PC-3 (cell line): ENCODE results near the gene PCGF2. TPM values are rescaled to one million over a fixed set of nuclear protein-coding genes. Genes with fewer than 3 reads are reported as not detected.
"Not testable (repeated sequence)": the region's sequence is repeated elsewhere in the genome, so short reads cannot be mapped to it uniquely, and the experiment has no call there.

ENCODE experiments used
- ATAC-seq: fragments of 200-7000 bp; cut with Tn5 transposase; 2 replicates; pipeline ENCODE4 v1.9.1; 2020; ENCODE audit warnings: mild to moderate bottlenecking, moderate library complexity
- BruUV-seq: library from RNA; stranded (reverse); fragments of 400-500 nt; replicated peaks from 2 replicates; lab custom pipeline; 2021; lab: Mats Ljungman, UMichigan
- CTCF ChIA-PET: fragments of 300-600 bp; sonication (Branson Sonifier 250); formaldehyde crosslinking; loops from one replicate; lab custom pipeline; 2022; ENCODE audit warnings: antibody characterized with exemption; lab: Charles Lee
- POLR2A ChIA-PET: fragments of 300-600 bp; sonication (Branson Sonifier 250); formaldehyde crosslinking; loops from one replicate; lab custom pipeline; 2022; ENCODE audit warnings: antibody characterized with exemption; ENCODE audit not compliant: unreplicated experiment; lab: Charles Lee
- DNase-seq: peaks from one replicate; pipeline ENCODE4 v3.0.0-alpha.2; 2015
- H2AFZ ChIP-seq: fragments of 300-600 bp; sonication (generic); 2 replicates; pipeline ENCODE4 v1.6.0; 2016; ENCODE audit warnings: antibody characterized with exemption, low read length
- H3F3A ChIP-seq: fragments of 300-600 bp; sonication (generic); one replicate; pipeline ENCODE4 v1.6.0; 2017; ENCODE audit warnings: antibody characterized with exemption, low read length, control low read depth, mild to moderate bottlenecking; ENCODE audit not compliant: unreplicated experiment
- H3K27ac ChIP-seq: fragments of 300-600 bp; sonication (generic); 2 replicates; pipeline ENCODE4 v1.5.1; 2016; ENCODE audit warnings: mild to moderate bottlenecking, low read length
- H3K27me3 ChIP-seq: fragments of 300-600 bp; sonication (generic); 2 replicates; pipeline ENCODE4 v1.6.1; 2016; ENCODE audit warnings: low read length, mixed read lengths
- H3K36me3 ChIP-seq: fragments of 300-600 bp; sonication (generic); 2 replicates; pipeline ENCODE4 v1.6.1; 2016; ENCODE audit warnings: low read depth, mixed run types, low read length, mixed read lengths
- H3K4me1 ChIP-seq: fragments of 300-600 bp; sonication (generic); 2 replicates; pipeline ENCODE4 v1.5.1; 2016; ENCODE audit warnings: low read length; ENCODE audit not compliant: insufficient read depth
- H3K4me2 ChIP-seq: fragments of 300-600 bp; sonication (generic); 2 replicates; pipeline ENCODE4 v1.6.0; 2016; ENCODE audit warnings: low read length
- H3K4me3 ChIP-seq: fragments of 300-600 bp; sonication (generic); 2 replicates; pipeline ENCODE4 v1.5.1; 2016; ENCODE audit warnings: mild to moderate bottlenecking, low read length, mixed read lengths
- H3K79me2 ChIP-seq: fragments of 300-600 bp; sonication (generic); 2 replicates; pipeline ENCODE4 v1.6.1; 2017; ENCODE audit warnings: low read length, mixed read lengths
- H3K9ac ChIP-seq: fragments of 300-600 bp; sonication (generic); 2 replicates; pipeline ENCODE4 v1.6.0; 2016; ENCODE audit warnings: mild to moderate bottlenecking, low read length
- H3K9me2 ChIP-seq: fragments of 300-600 bp; sonication (generic); replicated peaks from 2 replicates; pipeline ENCODE4 v1.6.1; 2016; ENCODE audit warnings: mixed run types, low read length, mixed read lengths
- H3K9me3 ChIP-seq: fragments of 300-600 bp; sonication (generic); 2 replicates; pipeline ENCODE4 v1.6.1; 2016; ENCODE audit warnings: low read length, mixed read lengths
- H4K20me1 ChIP-seq: fragments of 300-600 bp; sonication (generic); 2 replicates; pipeline ENCODE4 v1.6.1; 2016; ENCODE audit warnings: low read length, mixed read lengths
- EZH2 ChIP-seq: fragments of 300-600 bp; sonication (generic); IDR thresholded peaks from one replicate; pipeline ENCODE4 v1.6.1; 2017; ENCODE audit warnings: antibody characterized with exemption, mild to moderate bottlenecking, low read length; ENCODE audit not compliant: unreplicated experiment
- EZH2phosphoT487 ChIP-seq: fragments of 300-600 bp; sonication (generic); IDR thresholded peaks from 2 replicates; pipeline ENCODE4 v1.6.1; 2018; ENCODE audit warnings: mild to moderate bottlenecking, antibody characterized with exemption, low read length, borderline replicate concordance
- intact Hi-C: fragments of 100-400 bp; cut with micrococcal nuclease; formaldehyde crosslinking; loops from 2 replicates; pipeline ENCODE4 v1.9.0; 2023
- total RNA-seq: library from RNA; depleted of rRNA; stranded (reverse); fragments of >200 nt; gene quantifications from 2 replicates; pipeline ENCODE4 v1.2.3, GENCODE V29; 2014
- TF ChIP-seq, protein P1 (sequence below): fragments of 300-600 bp; sonication (generic); conservative IDR thresholded peaks from 2 replicates; pipeline ENCODE4 v1.5.1; 2017; ENCODE audit warnings: antibody characterized with exemption, low read depth, mild to moderate bottlenecking, low read length

The PCGF2 gene
- total RNA-seq, 1 experiment from 2014 or later: 14.1 TPM

DNA sequence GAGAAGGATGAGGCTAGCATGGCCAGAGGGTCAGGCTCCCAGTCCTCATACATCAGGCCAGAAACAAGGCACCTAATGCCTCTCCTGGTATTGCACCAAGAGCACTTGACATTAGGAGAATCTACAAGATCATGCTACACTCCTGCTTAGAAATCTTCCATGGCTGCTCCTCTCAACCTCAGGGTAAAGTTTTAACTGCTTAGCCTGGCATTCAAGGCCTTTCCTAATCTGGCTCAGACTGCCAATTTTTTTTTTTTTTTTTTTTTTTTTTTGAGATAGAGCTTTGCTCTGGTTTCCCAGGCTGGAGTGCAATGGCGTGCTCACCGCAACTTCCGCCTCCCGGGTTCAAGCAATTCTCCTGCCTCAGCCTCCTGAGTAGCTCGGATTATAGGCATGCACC, 43.0 kb upstream of the PCGF2 start:
- Histone ChIP-seq H3K27me3 (no peaks in the 10 kb centered on the region), H2AFZ (no peak overlapping the region), H3K4me1 (peaks cover 13% of the 10 kb centered on the region), H3K79me2 (peaks cover 50% of the 10 kb centered on the region), H3K36me3 (no peaks in the 10 kb centered on the region), H4K20me1 (no peaks in the 10 kb centered on the region), H3K4me2 (no peak overlapping the region), H3K4me3 (no peak overlapping the region), H3K9ac (no peak overlapping the region), H3K27ac (no peak overlapping the region), H3K9me2 (no peaks in the 10 kb centered on the region), H3K9me3 (no peaks in the 10 kb centered on the region), H3F3A (no peaks in the 10 kb centered on the region)
- ChIA-PET CTCF (no interaction called here), POLR2A (no interaction called here)
- ATAC-seq: no peak
- intact Hi-C loops: no loop called here
- TF ChIP-seq EZH2 (no peak), EZH2phosphoT487 (no peak)
- TF ChIP-seq, protein P1, sequence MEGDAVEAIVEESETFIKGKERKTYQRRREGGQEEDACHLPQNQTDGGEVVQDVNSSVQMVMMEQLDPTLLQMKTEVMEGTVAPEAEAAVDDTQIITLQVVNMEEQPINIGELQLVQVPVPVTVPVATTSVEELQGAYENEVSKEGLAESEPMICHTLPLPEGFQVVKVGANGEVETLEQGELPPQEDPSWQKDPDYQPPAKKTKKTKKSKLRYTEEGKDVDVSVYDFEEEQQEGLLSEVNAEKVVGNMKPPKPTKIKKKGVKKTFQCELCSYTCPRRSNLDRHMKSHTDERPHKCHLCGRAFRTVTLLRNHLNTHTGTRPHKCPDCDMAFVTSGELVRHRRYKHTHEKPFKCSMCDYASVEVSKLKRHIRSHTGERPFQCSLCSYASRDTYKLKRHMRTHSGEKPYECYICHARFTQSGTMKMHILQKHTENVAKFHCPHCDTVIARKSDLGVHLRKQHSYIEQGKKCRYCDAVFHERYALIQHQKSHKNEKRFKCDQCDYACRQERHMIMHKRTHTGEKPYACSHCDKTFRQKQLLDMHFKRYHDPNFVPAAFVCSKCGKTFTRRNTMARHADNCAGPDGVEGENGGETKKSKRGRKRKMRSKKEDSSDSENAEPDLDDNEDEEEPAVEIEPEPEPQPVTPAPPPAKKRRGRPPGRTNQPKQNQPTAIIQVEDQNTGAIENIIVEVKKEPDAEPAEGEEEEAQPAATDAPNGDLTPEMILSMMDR: no peak
- BruUV-seq: no TSS peak
- DNase-seq: no peak

DNA sequence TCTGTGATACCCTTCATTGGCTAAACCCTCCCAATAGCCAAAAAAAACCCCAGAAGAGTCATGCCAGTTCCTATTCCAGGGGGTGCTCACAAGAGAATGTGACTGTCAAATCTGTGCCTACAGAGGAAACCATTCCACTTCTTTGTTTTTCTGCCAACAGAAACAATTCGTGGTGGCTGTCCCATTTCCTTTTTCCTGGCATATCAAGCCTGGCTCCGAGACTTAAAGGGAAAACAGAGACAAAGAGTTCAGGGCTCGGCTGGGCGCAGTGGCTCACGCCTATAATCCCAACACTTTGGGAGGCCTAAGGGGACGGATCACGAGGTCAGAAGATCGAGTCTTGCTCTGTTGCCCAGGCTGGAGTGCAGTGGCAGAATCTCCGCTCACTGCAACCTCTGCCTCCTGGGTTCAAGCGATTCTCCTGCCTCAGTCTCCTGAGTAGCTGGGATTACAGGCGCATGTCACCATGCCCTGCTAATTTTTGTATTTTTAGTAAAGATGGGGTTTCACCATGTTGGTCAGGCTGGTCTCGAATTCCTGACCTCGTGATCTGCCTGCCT, 42.1 kb upstream of the PCGF2 start:
- DNase-seq, BruUV-seq, H3K27ac ChIP-seq, H4K20me1 ChIP-seq, ATAC-seq, H3K9me2 ChIP-seq, H3F3A ChIP-seq, H3K36me3 ChIP-seq, H2AFZ ChIP-seq, H3K27me3 ChIP-seq, POLR2A ChIA-PET, H3K9me3 ChIP-seq, CTCF ChIA-PET, H3K9ac ChIP-seq, intact Hi-C loops, H3K4me3 ChIP-seq, H3K4me2 ChIP-seq: not testable (repeated sequence)
- Histone ChIP-seq H3K4me1 (peaks cover 17% of the 10 kb centered on the region), H3K79me2 (peaks cover 40% of the 10 kb centered on the region)

DNA sequence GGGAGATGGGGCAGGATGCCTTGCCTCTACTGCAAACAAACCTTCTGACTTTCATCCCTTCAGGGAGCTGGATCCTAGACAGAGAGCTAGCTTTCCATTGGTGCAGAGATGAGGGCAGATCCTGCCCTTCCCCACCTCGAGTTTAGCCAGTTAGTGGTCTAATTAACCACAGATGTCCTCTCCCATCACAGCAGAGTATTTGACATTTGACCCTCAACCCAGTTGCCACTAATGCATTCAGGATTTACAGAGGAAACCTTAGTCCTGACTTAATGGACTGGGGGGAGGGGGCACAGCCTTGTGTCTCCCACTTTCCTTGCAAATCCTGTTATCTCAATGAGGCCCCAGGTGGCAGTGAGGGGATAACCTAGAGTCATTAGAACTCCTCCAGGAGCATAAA, 41.0 kb upstream of the PCGF2 start:
- Histone ChIP-seq H3K4me1 (peaks cover 17% of the 10 kb centered on the region), H3K27me3 (no peaks in the 10 kb centered on the region), H3K36me3 (no peaks in the 10 kb centered on the region), H3K4me2 (no peak overlapping the region), H3K4me3 (no peak overlapping the region), H3K27ac (no peak overlapping the region), H2AFZ (no peak overlapping the region), H3K9me2 (no peaks in the 10 kb centered on the region), H3F3A (no peaks in the 10 kb centered on the region), H4K20me1 (no peaks in the 10 kb centered on the region), H3K9ac (no peak overlapping the region), H3K79me2 (peaks cover 31% of the 10 kb centered on the region), H3K9me3 (no peaks in the 10 kb centered on the region)
- TF ChIP-seq EZH2: no peak
- TF ChIP-seq, protein P1: no peak
- TF ChIP-seq EZH2phosphoT487: no peak
- ChIA-PET CTCF (interaction anchor here (0.6 kb wide), 1 partner anchor 105 kb away, joined by 4 read pairs; no protein-coding TSS in a partner anchor), POLR2A (no interaction called here)
- DNase-seq (no peak), ATAC-seq (no peak)
- no TSS peak for BruUV-seq
- intact Hi-C loops: no loop called here

DNA sequence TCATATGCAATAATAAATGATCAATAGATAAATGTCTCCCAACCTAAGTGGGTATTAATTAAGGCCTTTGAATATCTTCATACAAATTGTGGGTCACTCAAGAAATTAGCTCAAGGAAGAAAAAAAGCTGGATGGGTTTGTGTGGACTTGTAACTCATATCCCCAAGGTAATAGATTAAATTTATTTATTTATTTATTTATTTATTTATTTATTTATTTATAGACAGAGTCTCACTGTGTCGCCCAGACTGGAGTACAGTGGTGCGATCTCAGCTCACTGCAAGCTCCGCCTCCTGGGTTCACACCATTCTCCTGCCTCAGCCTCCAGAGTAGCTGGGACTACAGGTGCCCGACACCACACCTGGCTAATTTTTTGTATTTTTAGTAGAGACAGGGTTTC, 39.9 kb upstream of the PCGF2 start:
- DNase-seq, H3K4me2 ChIP-seq, ATAC-seq, H3K9ac ChIP-seq, BruUV-seq, H3K9me2 ChIP-seq, H3F3A ChIP-seq, H3K36me3 ChIP-seq, H4K20me1 ChIP-seq, H3K9me3 ChIP-seq, H3K4me3 ChIP-seq, H3K27ac ChIP-seq, H3K27me3 ChIP-seq, H2AFZ ChIP-seq, intact Hi-C loops, POLR2A ChIA-PET, CTCF ChIA-PET: not testable (repeated sequence)
- peaks cover 17% of the 10 kb centered on the region for H3K4me1 ChIP-seq
- H3K79me2 ChIP-seq: peaks cover 23% of the 10 kb centered on the region
